Activated T-cell treated with anti-CD3 and anti-CD28 coated beads for 48 hours (primary cell): ENCODE data around the gene ZCCHC8.
"Not testable (repeated sequence)": the region's sequence is repeated elsewhere in the genome, so short reads cannot be mapped to it uniquely, and the experiment has no call there.

Experiments
- DNase-seq: peaks from one replicate; pipeline ENCODE4 v3.0.0-alpha.2; 2020; ENCODE audit warnings: low read depth

Gene ZCCHC8

DNA sequence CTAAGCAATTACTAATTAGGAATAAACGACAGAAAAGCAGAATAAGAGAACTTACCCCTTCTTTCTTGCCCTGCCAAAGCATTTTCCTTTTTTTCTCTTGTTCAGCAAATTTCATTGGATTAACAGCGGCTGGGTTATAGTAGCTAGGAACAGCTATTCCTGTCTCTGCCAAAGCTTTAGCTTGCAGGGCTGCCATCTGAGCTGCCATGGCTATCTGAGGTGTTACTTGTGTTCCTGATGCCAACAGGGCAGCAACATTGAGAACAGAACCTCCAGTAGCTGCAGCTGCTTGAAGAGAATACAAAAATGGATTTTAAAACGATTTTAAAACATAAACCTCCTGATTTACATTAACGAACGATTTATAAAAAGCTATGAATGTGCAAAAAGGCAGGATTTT is 7.4 kb upstream of the ZCCHC8 start:
- DNase-seq = no peak

DNA sequence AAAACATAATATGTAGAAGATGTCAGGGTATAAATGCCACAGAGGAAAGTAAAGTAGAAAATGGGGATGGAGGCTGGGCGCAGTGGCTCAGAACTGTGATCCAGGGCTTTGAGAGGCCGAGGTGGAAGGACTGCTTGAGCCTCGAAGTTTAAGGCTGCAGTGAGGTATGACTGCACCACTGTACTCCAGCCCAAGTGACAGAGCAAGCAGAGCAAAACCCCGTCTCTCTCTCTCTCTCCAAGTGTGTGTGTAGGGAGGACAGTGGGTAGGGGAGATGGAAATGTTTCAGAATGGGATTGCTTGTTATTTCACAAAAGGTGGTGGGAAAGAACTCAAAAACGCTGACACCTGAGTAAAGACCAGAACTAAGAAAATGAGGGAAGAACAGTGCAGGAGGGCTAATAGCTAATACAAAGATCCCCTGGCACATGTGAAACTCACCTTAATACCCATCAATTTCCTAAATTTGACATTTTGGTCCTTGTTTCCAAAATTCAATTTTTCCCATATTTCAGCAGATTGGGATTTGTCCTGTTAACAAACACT is 5.7 kb upstream of the ZCCHC8 start:
- no peak for DNase-seq

DNA sequence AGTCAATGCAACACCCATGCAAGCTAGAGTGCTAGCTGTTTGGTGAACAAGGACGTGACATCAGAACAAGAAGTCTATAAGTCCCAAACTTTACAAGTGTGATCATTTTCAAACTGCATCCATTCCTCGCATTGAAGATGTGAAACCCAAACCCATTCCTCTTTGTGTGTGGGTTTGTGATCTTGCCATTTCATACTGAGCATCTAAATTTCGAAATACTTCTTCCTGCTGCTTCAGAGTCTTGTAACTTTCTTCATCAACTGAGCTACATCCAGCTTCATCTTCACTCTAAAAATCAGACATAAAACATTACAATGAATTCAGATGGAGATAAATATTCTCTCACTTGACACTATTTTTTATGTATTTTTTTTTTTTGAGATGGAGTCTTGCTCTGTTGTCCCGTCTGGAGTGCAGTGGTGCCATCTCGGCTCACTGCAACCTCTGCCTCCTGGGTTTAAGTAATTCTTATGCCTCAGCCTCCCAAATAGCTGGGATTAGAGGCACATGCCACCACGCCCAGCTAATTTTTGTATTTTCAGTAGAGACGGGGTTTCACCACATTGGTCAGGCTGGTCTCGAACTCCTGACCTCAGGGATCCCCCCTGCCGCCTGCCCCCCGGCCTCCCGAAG is 4.8 kb upstream of the ZCCHC8 start:
- no peak for DNase-seq

DNA sequence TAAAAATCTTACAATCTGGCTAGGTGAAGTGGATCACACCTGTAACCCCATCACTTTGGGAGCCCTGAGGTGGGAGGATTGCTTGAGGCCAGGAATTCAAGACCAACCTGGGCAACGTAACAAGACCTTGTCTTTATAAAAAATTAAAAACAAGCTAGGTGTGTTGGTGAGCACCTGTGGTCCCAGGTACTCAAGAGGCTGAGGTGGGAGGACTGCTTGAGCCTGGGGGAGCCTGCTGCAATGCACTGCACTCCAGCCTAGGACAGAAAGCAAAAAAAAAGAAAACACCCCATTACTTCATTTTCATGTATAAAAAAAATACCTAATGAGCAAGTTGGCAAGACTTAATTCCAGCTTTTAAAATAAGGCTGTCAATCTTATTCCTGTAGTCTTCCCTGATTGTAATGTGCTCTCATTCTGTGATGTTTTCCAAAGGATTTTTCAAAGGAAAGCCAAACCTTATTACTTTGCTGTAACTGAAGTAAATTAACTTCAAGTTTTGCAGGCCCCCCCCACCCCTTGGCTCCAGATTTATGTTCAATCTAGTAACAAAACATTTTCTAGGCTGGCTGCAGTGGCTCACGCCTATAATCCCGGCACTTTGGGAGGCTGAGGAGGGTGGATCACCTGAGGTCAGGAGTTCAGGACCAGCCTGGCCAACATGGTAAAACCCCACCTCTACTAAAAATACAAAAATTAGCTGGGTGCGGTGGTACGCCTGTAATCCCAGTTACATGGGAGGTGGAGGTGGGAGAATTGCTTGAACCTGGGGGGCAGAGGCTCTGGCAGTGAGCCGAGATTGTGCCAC is 3.3 kb upstream of the ZCCHC8 start:
- DNase-seq = no peak

DNA sequence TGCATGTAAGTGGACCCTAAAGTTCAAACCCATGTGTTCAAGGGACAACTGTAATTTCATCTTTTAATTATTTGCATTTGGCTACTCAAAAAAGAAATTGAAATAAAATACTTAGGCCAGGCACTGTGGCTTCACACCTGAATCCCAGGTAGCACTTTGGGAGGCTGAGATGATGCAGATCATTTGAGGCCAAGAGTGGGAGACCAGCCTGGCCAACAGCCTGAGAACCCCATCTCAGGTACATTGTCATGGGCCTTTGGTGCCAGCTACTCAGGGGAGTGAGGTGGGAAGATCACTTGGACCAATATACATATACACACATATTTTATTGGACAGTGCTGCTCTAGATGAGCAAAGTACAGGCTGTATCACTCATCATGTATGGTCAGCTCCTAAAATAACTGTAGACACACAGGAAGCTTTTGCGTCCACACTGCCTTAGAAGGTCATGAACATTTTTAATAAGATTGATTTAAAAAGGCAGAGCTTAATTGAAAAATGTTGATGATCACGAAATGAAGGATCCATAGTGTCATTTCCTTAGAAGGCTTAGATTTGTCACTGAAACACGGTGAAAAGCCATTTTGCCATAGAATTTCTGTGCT is 2.5 kb upstream of the ZCCHC8 start:
- DNase-seq = no peak

DNA sequence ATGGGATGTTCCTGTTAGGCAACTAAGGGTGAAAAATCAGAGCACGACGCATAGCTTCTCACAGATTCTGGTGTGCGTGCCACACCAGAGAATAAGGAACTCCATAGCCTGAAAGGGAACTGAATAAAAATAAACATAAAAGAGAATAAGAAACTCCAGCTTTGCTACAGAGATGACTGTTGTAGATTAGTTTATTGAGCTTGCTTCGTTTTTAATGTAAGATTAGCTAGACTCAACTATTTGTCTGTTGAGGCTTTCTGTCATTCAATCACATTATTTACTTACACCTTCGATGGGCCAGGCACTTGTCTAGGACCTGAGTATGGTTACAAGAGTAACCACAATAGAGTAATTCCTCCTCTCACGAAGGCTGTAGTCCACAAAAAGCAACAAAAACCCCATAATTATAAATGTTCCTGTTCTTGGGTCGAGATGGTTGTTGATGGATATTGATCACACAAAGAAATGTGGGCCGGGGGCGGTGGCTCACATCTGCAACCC is 807 bp upstream of the ZCCHC8 start:
- DNase-seq = no peak

DNA sequence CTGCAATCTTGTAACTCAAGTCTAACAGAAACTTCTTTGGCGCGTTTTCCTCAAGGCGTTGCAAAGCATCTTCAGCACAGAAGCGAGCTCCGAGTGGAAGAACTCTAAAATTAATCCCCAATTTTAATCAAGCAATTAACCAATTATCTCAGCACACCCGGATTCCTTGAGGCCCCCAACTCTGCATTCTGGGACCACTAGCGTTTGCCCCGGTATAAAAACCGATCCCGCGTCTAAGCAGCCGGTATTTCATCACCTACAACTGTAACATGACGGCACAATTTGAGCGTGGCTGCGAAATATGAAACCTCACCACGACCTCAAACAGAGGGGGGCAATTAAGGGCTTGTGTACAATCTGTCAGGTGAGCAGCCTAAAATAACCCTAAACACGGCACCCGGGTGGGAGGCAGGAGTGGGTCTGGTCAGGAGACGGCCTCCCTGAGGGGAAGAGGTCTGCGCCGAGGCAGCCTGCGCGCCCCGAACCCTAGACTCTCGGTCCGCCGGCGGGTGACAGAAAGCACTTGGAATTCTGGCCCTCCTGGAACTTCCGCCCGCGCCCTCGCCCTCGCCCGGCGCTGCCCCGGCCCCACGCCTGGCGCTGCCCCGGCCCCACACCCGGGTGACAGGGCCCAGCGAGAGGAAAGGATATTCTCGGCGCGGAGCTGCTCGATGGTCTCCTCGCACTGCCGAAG is 594 bp downstream of the ZCCHC8 start:
- peak; percentile 25 for DNase-seq

DNA sequence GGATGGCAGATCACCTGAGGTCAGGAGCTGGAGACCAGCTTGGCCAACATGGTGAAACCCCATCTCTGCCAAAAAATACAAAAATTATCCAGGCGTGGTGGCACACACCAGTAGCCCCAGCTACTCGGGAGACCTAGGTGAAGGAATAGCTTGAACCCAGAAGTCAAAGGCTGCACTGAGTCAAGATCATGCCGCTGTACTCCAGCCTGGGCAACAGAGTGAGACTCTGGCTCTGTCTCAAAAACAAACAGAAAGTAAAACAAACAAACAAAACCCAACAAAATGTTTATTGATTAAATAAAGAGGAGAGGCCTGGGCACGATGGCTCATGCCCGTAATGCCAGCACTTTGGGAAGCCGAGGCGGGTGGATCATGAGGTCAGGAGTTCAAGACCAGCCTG is 5.5 kb downstream of the ZCCHC8 start:
- DNase-seq = no peak

DNA sequence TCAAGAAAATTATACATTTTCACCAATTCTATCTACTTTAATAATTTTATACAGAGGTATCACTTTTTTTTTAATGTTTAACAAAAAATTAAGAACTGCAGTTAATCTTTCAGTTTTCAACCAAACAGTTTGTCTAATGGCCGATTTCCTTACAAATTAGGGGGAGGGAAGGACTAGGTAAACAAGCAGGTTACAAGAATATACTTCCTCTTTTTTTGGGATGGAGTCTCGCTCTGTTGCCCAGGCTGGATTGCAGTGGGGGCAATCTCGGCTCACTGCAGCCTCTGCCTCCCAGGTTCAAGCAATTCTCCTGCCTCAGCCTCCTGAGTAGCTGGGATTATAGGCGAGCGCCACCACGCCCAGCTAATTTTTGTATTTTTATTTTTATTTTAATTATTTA is 7.5 kb downstream of the ZCCHC8 start:
- DNase-seq = not testable (repeated sequence)

DNA sequence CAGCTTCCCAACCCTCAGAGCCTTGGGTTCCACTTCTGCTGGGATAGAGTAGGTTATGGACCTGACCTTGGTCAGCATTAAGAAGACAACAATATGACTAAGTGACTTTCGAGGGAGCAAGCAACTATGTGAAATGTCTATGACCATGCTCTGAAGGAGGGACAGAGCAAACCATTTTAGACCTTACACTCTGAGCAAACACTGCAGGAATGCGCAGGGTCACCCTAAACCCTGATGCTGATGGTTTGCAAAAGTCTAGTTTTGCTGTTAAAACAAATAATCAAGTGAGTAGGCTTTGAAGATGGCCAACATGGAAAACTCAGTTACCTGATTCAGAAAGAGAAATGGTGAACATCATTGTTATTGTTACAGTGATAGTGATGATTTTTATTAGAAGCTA is 8.7 kb downstream of the ZCCHC8 start:
- DNase-seq = no peak

DNA sequence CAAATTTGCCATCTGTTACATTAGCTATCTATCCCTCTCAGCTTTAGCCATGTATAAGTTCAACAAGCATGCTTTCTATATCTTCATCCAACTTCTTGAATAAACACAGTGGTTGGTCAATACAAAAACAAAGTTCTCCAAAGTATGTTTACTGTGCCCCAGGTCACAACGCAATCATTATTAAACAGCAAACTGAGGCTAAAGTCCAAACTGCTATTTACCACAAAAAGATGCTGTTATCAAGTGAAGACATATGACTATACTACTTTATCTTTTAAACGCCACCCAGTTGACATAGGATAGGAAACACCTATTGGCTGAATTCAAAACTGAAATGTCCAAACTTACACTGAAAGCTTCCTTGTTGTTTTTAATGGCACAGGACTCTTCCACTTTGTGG is 11.7 kb downstream of the ZCCHC8 start:
- DNase-seq = no peak

DNA sequence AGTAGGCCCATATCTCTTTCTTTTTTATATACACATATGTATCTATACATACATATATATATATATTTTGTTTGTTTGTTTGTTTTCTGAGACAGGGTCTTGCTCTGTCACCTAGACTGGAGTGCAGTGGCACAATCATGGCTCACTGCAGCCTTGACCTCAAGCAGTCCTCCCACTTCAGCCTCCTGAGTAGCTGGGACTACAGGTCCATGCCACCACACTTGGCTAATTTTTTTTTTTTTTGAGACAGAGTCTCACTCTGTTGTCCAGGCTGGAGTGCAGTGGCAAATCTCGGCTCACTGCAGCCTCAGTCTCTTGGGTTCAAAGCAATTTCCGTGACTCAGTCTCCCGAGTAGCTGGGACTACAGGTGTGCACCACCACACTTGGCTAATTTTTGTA is 12.9 kb downstream of the ZCCHC8 start:
- DNase-seq = not testable (repeated sequence)

DNA sequence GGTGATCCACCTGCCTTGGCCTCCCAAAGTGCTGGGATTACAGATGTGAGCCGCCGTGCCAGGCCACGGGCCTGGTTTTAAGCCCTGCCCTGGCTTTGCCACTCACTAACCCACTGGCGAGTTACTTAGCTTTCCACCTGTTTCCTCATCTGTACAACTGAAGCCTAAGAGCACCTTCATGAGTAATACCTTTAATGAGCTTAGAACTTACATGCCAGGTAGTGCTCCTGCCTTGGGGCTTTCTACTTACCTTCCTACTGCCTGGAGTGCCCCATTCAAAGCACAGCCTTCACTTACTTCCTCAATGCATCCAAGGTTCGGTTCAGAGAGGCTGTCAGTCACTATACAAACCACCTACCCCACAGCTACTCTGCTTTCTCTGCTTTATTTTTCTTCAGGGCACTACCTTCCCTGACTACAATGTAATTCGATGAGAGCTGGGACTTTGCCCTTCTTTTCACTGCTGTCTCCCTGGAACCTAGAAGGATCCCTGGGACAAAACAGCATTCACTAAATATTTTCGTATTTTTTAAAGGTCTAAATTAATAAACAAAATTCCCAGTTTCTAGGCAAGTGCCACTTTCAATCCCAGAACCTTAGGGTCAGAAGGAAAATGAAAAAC is 13.8 kb downstream of the ZCCHC8 start:
- DNase-seq = no peak

DNA sequence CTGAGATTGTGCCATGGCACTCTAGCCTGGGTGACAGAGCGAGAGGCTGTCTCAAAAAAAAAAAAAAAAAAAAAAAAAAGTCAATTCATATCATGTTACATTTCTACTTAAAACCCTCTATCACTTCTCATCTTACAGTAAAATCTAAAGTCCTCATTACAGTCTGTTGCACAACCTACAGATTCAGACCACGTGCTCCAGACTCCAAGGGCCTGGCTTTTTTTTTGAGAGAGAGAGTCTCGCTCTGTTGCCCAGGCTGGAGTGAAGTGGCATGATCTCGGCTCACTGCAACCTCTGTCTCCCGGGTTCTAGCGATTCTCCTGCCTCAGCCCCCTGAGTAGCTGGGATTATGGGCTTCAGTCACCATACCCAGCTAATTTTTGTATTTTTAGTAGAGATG is 14.4 kb downstream of the ZCCHC8 start:
- DNase-seq = not testable (repeated sequence)

DNA sequence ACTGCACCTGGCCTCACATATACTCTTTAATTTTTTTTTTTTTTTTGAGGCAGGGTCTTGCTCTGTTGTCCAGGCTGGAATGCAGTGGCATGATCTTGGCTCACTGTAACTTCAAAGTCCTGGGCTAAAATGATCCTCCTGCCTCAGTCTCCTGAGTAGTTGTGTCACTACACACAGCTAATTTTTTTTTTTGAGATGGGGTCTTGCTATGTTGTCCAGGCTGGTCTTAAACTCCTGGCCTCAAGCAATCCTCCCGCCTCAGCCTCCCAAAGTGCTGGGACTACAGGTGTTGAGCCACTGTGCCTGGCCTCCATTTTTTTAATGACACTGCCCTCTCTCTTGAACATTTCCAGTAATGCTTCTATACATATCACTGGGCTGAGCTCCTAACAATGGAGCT is 16.3 kb downstream of the ZCCHC8 start:
- DNase-seq = not testable (repeated sequence)

DNA sequence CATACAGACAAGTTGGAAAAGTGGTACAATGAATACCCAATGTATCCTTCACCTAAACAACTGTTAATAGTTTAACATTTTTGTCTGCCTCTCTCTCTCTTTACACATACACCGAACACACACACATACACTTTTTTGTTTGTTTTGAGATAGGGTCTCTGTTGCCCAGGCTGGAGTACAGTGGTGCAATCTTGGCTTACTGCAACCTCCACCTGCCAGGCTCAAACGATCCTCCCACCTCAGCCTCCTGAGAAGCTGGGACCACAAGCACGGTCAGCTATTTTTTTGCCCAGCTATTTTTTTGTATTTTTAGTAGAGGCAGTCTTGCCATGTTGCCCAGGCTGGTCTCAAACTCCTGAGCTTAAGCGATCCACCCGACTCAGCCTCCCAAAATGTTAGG is 16.8 kb downstream of the ZCCHC8 start:
- DNase-seq = no peak

DNA sequence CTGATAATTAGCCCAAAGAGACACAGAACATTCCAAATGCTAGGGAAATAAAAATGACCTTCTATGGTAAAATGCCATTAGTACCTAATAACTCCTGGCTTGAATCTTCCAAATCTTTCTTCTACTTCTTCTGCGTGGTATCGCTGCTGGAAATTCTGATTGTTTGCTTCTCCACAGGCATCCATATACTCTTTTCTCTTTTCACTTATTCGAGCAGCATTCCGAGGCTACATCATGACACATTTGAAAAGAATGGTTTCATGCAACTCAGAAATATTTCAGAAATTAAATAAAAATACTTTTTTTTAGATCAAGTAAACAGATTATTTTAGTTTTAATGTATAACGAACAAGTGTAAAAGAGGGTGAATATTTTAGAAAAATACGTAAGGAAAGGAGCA is 18.9 kb downstream of the ZCCHC8 start:
- no peak for DNase-seq

DNA sequence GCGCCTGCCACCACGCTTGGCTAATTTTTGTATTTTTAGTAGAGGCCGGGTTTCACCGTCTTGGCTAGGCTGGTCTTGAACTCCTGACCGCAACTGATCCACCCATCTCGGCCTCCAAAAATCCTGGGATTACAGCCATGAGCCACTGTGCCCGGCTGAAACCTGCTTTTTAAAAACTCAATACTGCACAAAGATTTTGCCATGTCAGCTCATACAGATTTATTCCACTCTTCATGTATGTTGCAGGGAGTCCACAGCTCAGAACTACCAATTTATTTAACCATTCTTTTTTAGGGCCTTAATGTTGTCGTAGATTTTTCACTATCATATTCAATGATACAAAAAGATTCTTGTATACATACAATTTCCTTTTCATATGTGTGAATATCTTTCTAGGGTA is 20.0 kb downstream of the ZCCHC8 start:
- no peak for DNase-seq

DNA sequence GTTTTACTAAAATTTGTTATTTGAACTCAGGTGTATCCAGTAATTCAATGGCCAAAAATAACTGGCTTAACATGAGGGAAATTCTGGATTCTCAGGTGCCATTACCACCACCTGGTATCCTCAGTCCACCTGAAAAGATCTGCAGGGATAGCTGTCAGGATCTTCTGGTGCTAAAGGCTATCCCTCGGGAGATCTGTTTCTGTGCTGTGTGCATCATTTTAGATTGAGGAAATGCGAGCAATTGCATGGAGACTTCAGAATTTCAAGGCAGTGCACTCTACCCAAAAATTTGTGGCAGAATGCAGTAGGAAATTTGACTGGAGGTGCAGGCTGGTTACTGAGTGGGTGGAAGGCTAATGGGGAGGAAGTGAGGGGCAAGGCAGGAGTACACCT is 26.4 kb downstream of the ZCCHC8 start:
- DNase-seq = no peak

DNA sequence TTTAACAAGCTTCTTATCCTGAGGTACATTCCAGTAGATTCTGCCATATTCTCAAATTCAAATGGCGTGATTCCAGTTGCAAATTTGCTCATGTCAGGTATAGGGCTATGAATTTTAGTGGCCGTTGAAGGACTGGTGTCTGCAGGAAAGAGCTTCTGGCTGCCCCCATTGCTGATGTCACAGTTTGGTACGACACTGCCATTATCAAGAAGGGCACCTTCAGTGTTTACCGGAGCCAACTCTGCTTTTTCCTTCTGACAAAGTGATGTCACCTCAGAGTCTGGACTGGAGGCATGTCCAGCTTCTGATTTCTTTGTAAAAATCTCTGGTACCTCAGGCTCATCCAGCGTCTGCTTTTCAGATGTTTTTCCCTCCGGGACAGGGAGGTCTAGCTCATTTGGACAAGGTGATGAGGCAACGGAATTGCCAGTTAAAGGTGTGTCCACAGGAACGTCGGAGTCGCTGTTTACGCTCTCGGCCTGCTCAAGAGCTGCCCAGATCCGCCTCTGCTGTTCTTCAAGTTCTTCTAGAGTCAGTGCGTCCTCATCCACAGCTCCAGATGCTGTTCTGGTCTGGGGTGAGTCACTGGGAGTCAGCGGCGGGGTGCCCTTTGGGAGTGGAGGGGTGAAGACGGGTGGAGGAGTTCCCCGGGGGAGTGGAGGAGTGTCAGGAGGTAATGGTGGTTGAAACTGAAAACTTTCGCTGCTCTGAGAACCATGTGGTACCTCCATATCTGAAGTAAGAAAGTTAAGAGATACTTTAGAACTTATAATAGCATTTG is 27.0 kb downstream of the ZCCHC8 start:
- peak; percentile 54 for DNase-seq
